ENCODE measurements around the gene IDUA.

IDUA gene

GRCh38 chr4:947491-947971 is 39.3 kb upstream of the IDUA start:
- Histone ChIP-seq H3K27ac (no peak overlapping the region), H3K36me3 (peaks cover 3% of the 10 kb centered on the region; the same call in 1 of the 2 replicates), H3K27me3 (ENCODE audit: insufficient read depth, low read depth, severe bottlenecking) (no peaks in the 10 kb centered on the region), H3K4me3 (ENCODE audit: low read depth, low read length) (no peak overlapping the region), H3K9me3 (ENCODE audit: severe bottlenecking) (no peaks in the 10 kb centered on the region)
- no peak for TF ChIP-seq CTCF (IDR thresholded peaks at IDR 0.05; ENCODE audit: low read depth, low read length)
- DNase-seq, result no peak

DNA sequence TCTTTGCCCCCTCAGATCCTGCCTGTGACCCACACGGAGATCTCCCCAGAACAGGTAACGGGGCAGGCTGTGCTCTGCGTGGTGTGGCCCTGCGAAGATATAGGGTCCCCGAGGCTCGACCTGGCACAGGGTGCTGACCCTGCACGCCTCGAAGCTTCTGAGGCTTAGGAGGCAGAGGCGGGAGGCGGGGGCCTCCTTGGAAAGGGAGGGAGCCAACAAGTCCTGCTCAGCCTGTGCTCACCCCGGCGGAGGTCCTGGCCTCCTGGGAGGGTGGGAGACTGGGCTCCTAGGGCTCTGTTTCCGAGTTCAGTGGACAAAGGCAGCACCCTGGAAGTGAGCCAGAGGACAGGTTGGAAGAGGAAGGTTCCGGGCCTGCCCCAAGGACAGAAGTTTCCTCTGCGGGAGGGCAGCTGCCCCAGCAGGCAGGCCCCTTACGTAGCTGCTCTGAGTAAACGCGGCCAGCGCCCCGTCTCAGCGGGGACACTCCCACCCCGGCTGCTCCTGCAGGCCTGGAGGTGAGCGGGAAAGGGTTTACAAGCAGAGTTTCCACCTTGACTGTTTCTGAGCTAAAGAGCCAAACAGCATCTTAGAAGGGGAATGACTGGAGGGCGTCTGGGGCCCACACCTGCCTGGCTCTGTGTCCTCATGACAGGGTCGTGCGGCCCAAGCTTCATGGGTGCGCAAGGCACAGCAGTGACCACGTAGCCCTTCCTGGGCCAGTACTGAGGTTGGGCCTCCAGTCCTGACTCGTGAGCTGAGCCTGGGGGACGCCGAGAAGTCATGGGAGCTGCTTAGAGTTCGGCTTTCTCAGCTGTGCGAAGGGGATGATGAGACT is 38.5 kb upstream of the IDUA start:
- no peak for TF ChIP-seq CTCF (IDR thresholded peaks at IDR 0.05; ENCODE audit: low read depth, low read length)
- H3K27ac ChIP-seq, result no peak overlapping the region
- DNase-seq, result no peak
- peaks cover 6% of the 10 kb centered on the region for H3K36me3 ChIP-seq
- no peak overlapping the region for H3K4me3 ChIP-seq (ENCODE audit: low read depth, low read length)
- H3K9me3 ChIP-seq (ENCODE audit: severe bottlenecking), result no peaks in the 10 kb centered on the region
- no peaks in the 10 kb centered on the region for H3K27me3 ChIP-seq (ENCODE audit: insufficient read depth, low read depth, severe bottlenecking)

- TF ChIP-seq CTCF (IDR thresholded peaks at IDR 0.05; ENCODE audit: low read depth, low read length), result no peak
- H3K9me3 ChIP-seq (ENCODE audit: severe bottlenecking), result no peaks in the 10 kb centered on the region
Measured at GRCh38 chr4:948936-949300, 37.9 kb upstream of the IDUA start.

GRCh38 chr4:949656-950055 is 37.2 kb upstream of the IDUA start:
- no peak for TF ChIP-seq CTCF (IDR thresholded peaks at IDR 0.05; ENCODE audit: low read depth, low read length)
- Histone ChIP-seq H3K27ac (no peak overlapping the region), H3K27me3 (ENCODE audit: insufficient read depth, low read depth, severe bottlenecking) (no peaks in the 10 kb centered on the region), H3K36me3 (peaks cover 8% of the 10 kb centered on the region), H3K4me3 (ENCODE audit: low read depth, low read length) (no peak overlapping the region), H3K9me3 (ENCODE audit: severe bottlenecking) (no peaks in the 10 kb centered on the region)
- DNase-seq, result no peak

More at GRCh38 chr4:948936-949300, 37.9 kb upstream of the IDUA start:
- no peak overlapping the region for H3K27ac ChIP-seq
- H3K27me3 ChIP-seq (ENCODE audit: insufficient read depth, low read depth, severe bottlenecking), result no peaks in the 10 kb centered on the region
- H3K4me3 ChIP-seq (ENCODE audit: low read depth, low read length), result no peak overlapping the region
- no peak for DNase-seq
- peaks cover 6% of the 10 kb centered on the region for H3K36me3 ChIP-seq

DNA sequence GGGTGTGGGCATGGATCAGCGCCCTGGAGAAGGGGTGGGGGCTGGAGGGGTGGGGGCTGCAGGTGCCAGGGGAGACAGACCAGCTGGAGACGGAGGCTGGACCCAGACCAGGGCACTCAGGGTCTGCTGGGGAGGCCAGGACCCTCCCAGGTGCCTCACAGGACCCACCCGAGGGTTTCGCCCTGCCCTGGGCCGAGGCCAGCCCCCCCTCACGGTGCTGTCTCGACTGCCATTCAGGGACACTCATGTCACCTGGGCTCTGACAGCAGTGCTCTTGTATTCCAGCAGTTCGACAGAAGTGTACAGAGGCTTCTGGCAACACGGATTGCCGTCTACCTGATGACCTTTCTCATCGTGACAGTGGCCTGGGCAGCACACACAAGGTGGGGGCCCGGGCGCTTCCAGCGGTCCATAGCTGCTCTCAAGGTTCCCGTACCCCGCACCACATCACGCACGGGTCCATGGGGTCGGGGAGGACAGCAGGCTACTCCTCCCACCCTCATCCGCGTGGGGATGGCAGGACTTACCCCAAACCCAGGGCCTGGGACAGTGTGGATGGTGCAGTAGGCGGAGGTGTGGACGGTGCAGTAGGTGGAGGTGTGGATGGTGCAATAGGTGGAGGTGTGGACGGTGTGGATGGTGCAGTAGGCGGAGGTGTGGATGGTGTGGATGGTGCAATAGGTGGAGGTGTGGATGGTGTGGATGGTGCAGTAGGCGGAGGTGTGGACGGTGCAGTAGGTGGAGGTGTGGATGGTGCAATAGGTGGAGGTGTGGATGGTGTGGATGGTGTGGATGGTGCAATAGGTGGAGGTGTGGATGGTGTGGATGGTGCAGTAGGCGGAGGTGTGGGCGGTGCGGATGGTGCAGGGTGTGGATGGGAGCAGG is 36.5 kb upstream of the IDUA start:
- Histone ChIP-seq H3K36me3 (peaks cover 10% of the 10 kb centered on the region), H3K4me3 (ENCODE audit: low read depth, low read length) (no peak overlapping the region), H3K27me3 (ENCODE audit: insufficient read depth, low read depth, severe bottlenecking) (no peaks in the 10 kb centered on the region), H3K9me3 (ENCODE audit: severe bottlenecking) (no peaks in the 10 kb centered on the region), H3K27ac (no peak overlapping the region)
- DNase-seq, result no peak
- no peak for TF ChIP-seq CTCF (IDR thresholded peaks at IDR 0.05; ENCODE audit: low read depth, low read length)
